GM23338 (cell line): ENCODE results near the gene ERBB3.

Experiments used
- CTCF ChIP-seq, 2 experiments: fragments of 200-600 bp in 1 of 2; sonication (generic) in 1 of 2; conservative IDR thresholded peaks; 2 replicates each; pipeline versions ENCODE4 v1.5.1 to v1.6.1; 2016 to 2017; ENCODE audit warnings: antibody characterized with exemption in 2 of 2, low read depth in 2 of 2, mild to moderate bottlenecking in 2 of 2, moderate library complexity in 1 of 2
- EZH2 ChIP-seq: fragments of 200-600 bp; sonication (generic); IDR thresholded peaks from one replicate; pipeline ENCODE4 v1.8.0; 2017; ENCODE audit warnings: antibody characterized with exemption, mild to moderate bottlenecking, low read depth; ENCODE audit not compliant: unreplicated experiment
- EZH2phosphoT487 ChIP-seq: fragments of 200-600 bp; sonication (generic); IDR thresholded peaks from one replicate; pipeline ENCODE4 v1.8.1; 2018; ENCODE audit warnings: antibody characterized with exemption; ENCODE audit not compliant: unreplicated experiment
- POLR2AphosphoS5 ChIP-seq: IDR thresholded peaks from 2 replicates; pipeline ENCODE4 v1.6.1; 2016; ENCODE audit warnings: antibody characterized with exemption, low read depth
- REST ChIP-seq: IDR thresholded peaks from one replicate; pipeline ENCODE4 v1.6.1; 2018; ENCODE audit warnings: antibody characterized with exemption; ENCODE audit not compliant: unreplicated experiment

- no peak for TF ChIP-seq REST
- no peak for TF ChIP-seq CTCF (conservative IDR thresholded peaks at IDR 0.05; ENCODE audit: low read depth in 2 of 2)
- no peak for TF ChIP-seq EZH2phosphoT487
- no peak for TF ChIP-seq POLR2AphosphoS5
- TF ChIP-seq EZH2: no peak
These were observed 18.0 kb upstream of the ERBB3 start for GRCh38 chr12:56061982-56062381.
